RCC 7860 (cell line): ENCODE results near the gene CDAN1.

Experiments
- DNase-seq: peaks from one replicate; pipeline ENCODE4 v3.0.0-alpha.2; 2015; ENCODE audit warnings: low spot score
- FAIRE-seq: peaks from 2 replicates; lab custom pipeline; 2012; peaks lifted over from hg19 to GRCh38; lab: Jason Lieb, UNC

CDAN1 gene

GRCh38 chr15:42734076-42734672, 2.8 kb downstream of the CDAN1 start:
- DNase-seq = no peak
- FAIRE-seq = no peak

- FAIRE-seq = no peak
- no peak for DNase-seq
Observed at GRCh38 chr15:42733027-42733426, 3.9 kb downstream of the CDAN1 start.

DNA sequence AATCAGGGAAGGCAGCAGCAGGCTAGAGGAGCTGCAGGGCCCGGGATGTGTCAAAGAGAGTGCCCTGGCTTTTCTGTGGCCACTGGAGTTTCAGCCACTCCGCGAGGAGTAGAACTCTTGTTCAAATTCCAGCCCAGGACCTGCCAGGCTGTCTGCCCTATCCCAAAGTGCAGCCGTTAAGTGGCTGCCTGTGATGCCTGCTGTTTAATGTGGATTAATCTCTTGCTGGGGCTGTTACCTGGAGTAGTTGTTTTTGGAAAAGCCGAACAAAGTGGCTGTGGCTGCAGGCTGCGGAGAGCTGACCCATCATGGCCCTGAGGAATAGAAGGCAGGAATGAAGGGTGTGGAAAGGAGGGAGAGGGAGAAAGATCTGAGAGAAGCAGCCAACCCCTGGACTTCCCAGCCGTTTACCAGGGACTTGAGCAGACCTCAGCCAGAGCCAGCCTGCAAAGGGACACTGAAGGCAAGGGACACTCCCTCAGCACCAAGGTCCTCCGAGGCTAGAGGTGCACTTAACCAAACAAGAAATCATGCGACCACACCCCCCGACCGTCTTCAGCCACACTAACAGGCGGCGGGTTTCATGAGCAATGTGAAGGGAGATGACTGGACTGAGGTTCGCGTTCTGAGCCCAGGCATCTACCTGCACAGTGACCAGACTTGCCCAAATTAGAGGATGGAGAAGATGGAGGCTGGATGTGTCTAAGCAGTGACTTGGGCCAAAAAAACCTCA, 4.7 kb downstream of the CDAN1 start:
- DNase-seq = no peak
- FAIRE-seq = no peak

GRCh38 chr15:42731461-42731860, 5.5 kb downstream of the CDAN1 start:
- DNase-seq (no peak), FAIRE-seq (no peak)

DNA sequence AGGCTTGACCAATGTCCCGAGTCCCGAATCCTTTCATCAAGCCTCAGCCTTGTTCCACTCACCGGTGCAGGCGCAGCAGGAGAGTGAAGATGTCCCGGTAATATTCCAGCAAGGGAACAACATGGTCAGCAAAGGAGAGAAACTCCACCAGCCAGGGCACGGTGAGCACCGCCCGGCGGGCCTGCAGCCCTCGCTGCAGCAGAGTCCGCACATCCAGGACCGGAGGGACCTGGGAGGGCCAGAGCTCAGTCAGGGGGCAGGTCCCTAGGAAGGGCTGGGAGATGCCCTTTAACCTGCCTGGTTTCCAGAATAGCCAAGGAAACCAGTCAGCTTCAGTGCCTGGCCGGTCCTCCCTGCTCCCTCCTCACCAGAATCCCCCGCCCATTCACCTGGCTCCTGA, 6.4 kb downstream of the CDAN1 start:
- FAIRE-seq = no peak
- DNase-seq = no peak

GRCh38 chr15:42730135-42730534, 6.8 kb downstream of the CDAN1 start:
- FAIRE-seq (no peak), DNase-seq (no peak)

- no peak for FAIRE-seq
- DNase-seq = no peak
Observed at GRCh38 chr15:42729409-42729808, 7.5 kb downstream of the CDAN1 start.

DNA sequence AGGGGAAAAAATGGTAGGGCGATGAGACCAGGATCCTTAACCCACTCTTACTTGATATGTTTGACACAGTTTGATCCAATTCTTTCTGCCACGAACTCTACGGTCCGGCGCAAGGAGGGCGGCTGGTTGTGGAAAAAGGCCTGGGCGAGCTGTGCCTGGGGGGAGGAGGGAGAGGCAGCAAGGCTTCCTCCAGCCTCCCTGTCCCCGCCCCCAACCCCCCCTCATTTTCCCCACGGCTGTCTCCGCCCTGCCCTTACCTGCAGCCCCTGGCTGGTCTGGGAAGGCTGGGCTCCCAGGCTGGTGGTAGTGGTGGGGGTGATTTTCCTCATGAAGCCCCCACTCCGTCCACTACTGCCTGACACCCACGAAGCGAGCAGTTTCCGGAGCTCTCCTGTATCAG, 8.0 kb downstream of the CDAN1 start:
- no peak for DNase-seq
- no peak for FAIRE-seq

- FAIRE-seq = no peak
- DNase-seq = no peak
Observed at GRCh38 chr15:42728560-42728959, 8.4 kb downstream of the CDAN1 start.

DNA sequence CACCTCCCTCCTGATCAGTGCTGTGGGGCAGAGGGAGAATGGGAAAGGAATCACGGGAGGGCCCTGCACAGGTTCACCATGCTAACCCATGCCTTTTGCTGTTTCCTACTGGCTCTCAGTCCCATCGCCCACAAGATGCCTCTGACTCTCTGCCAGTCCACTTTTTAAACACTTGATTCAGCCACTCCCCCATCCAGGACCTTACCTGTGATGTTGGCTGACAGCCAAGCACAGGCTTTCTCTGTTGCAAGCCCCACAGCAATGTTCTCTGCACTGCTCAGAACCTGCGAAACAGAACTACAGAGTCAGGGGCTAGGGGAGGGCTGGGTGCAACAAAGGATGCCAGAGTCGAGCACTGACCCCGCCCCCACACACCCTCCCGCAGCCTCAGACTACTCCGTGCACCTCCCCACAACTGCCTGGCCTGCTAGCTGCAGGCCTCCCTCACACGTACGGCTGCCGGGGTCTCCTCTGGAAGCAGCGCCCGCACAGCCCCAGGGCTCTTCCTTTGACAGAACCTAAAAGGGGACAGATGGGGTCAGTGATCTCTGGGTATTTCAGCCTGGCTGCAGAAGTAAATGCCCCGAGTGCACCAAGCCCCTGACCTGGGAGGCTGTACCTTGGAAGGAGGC, 9.1 kb downstream of the CDAN1 start:
- FAIRE-seq = no peak
- no peak for DNase-seq

GRCh38 chr15:42726114-42726513, 10.8 kb downstream of the CDAN1 start:
- FAIRE-seq (no peak), DNase-seq (no peak)

- FAIRE-seq (no peak), DNase-seq (no peak)
Observed at GRCh38 chr15:42725331-42725903, 11.5 kb downstream of the CDAN1 start.

- DNase-seq = no peak
- no peak for FAIRE-seq
Observed at GRCh38 chr15:42724276-42724675, 12.7 kb downstream of the CDAN1 start.

DNA sequence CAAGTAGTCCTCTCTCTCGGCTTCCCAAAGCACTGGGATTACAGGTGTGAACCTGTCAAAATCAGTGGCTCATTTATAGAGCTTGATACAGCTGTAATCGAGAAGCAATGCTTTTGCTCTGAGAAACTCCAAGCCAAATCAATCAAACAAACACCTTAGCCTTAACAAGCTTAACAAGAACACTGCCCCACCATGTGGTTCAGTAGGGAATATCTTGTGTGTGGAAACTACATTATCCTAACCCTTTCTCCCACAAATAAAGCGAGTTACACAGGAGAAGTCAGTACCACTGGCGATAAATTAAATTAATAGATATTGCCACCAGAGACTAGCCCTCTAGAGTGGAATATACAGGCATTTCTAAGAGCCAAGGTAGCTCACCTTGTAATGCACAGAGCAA, 13.9 kb downstream of the CDAN1 start:
- FAIRE-seq = no peak
- DNase-seq = no peak

DNA sequence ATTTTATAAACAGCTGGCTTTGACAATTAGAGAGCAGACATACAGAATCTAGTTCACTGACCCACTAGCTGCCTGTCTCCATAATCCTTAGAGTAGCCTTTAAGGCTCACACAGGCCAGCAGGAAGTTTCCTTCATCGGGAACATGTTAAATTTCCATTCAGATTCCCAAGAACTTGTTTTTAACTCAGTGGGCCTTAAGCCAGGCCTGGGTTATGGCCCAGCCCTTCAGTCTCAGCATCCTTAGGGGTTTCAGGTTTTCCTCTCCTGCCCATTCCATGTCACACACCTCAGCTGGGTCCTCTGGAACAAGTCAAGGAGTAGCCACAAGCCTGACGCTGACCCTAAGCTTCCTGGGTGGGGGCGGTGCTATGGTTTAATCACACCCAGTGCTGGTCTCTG, 15.0 kb downstream of the CDAN1 start:
- FAIRE-seq (no peak), DNase-seq (no peak)

DNA sequence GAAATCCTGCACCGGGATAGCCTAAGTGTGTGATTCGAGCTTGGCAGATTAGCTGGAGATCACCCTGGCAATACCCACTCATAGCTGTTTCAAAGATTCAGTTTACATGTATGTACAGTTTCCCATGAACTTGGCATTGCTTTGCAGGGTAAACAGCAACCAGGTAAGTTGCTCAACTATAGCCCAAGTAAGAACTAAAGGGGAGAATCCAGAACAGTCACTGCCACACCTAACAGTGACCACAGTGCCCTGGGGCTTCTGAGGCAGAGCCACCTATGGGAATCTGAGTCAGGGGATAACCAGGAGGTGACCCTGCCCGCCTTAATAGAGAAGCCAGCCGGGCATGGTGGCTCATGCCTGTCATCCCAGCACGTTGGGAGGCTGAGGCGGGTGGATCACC, 15.9 kb downstream of the CDAN1 start:
- FAIRE-seq (no peak), DNase-seq (no peak)

GRCh38 chr15:42720071-42720470, 16.9 kb downstream of the CDAN1 start:
- no peak for DNase-seq
- FAIRE-seq = no peak

DNA sequence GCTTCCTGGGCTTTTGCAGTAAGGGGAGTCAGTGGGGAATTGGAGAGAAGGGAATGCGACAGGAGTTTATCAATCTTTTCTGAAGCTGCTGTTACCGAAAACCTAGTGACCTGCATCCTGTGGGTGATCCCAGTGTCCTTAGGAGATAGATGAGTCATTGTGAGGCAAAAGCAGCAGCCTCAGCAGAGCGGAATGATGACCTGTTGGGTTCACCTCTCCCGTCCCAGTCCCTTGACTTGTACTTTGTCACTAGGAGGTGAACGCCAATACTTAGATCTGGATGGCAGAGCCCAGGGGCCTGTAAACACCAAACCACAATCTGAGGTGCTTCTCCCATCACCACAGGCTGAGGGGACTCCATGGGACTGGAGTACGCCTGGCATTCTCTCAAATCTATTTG, 17.9 kb downstream of the CDAN1 start:
- DNase-seq (peak; percentile 23), FAIRE-seq (no peak)

DNA sequence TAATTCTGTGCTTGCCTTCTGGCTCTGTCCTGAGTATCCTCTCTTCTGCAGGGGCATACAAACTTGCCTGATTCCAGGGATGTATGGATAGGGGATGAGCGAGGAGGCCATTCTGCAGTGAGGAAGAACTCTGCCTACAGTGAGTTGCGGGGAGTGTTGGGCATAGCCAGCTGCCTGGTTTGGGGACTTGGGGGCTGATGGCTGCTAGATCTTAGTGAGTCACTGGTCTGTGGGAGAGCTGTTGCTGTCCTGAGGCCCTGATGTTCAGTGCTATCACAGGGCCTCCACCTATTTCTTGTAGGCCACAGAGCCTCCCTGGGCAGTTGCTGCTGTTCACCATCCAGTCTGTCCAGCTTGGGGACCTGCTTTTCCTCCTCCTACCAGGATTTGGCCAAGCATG, 20.3 kb downstream of the CDAN1 start:
- FAIRE-seq (no peak), DNase-seq (no peak)

- no peak for FAIRE-seq
- DNase-seq = no peak
Observed at GRCh38 chr15:42716125-42716524, 20.8 kb downstream of the CDAN1 start.

GRCh38 chr15:42712584-42712983, 24.3 kb downstream of the CDAN1 start:
- no peak for FAIRE-seq
- DNase-seq = no peak

DNA sequence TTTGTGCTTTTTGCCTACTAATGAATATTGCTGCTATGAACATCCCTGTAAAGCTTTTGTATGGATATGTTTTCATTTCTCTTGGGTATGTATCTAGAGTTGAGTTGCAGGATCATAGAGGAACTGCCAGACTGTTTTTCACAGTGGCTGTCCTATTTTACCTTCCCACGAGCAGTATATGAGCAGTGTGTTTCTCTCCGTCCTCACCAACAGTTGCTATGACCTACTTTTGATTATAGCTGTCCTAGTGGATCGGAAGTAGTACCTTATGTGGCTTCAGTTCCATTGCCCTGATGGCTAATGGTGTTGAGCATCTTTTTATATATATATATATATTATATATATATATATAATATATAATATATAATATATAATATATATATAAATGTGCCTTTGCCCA, 25.2 kb downstream of the CDAN1 start:
- FAIRE-seq (peak; percentile 75), DNase-seq (no peak)
